ENCODE data around the gene ZNF329. TPM values are rescaled to one million over a fixed set of nuclear protein-coding genes. Genes with fewer than 3 reads are reported as not detected.

ZNF329 gene
- total RNA-seq, 4 donors from 2014 or later = 15.6 to 20.6 (median 17.6) TPM

DNA sequence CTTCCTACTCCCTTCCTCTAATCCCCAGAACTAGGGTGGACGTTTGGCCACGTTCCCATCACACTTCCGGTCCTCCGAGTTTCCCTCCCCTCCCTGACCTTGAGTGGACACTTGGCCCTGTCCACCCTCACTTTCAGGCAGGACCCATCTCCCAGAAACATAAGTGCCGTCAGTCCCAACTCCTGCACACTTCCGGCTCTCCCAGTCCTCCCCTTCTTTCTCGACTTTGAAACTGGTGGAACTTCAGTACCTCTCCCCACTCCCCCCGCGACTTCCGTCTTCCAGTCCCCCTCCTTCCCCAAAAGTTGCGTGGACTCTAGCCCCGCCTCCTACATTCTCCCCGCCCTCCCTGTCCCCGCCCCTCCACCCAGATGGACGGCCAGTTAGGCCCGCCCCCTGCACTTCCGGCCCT lies 32.0 kb upstream of the ZNF329 start:
- 4 to 6% methylated on average over 17 of the region's 17 CpGs for WGBS, 2 donors
- TF ChIP-seq POLR2A (IDR thresholded peaks at IDR 0.05) = no peak
- TF ChIP-seq, protein P1, sequence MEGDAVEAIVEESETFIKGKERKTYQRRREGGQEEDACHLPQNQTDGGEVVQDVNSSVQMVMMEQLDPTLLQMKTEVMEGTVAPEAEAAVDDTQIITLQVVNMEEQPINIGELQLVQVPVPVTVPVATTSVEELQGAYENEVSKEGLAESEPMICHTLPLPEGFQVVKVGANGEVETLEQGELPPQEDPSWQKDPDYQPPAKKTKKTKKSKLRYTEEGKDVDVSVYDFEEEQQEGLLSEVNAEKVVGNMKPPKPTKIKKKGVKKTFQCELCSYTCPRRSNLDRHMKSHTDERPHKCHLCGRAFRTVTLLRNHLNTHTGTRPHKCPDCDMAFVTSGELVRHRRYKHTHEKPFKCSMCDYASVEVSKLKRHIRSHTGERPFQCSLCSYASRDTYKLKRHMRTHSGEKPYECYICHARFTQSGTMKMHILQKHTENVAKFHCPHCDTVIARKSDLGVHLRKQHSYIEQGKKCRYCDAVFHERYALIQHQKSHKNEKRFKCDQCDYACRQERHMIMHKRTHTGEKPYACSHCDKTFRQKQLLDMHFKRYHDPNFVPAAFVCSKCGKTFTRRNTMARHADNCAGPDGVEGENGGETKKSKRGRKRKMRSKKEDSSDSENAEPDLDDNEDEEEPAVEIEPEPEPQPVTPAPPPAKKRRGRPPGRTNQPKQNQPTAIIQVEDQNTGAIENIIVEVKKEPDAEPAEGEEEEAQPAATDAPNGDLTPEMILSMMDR (IDR thresholded peaks at IDR 0.05) = no peak
- no peaks in the 10 kb centered on the region for H3K9me3 ChIP-seq
- H3K4me1 ChIP-seq = peaks cover 0 to 10% of the 10 kb centered on the region in 2 donors
- peak overlapping the region; percentile 98 to 99 (median 99) for H3K27ac ChIP-seq
- no peak for DNase-seq
- no peaks in the 10 kb centered on the region for H3K27me3 ChIP-seq
- intact Hi-C loops (cut with DNase I) = no loop called here
- peak overlapping the region in 2 of 3 donors; percentile 15 to 83 for H3K4me3 ChIP-seq (replicated peaks in 1 of 3)
- peaks cover 24 to 30% of the 10 kb centered on the region in 2 donors for H3K36me3 ChIP-seq

DNA sequence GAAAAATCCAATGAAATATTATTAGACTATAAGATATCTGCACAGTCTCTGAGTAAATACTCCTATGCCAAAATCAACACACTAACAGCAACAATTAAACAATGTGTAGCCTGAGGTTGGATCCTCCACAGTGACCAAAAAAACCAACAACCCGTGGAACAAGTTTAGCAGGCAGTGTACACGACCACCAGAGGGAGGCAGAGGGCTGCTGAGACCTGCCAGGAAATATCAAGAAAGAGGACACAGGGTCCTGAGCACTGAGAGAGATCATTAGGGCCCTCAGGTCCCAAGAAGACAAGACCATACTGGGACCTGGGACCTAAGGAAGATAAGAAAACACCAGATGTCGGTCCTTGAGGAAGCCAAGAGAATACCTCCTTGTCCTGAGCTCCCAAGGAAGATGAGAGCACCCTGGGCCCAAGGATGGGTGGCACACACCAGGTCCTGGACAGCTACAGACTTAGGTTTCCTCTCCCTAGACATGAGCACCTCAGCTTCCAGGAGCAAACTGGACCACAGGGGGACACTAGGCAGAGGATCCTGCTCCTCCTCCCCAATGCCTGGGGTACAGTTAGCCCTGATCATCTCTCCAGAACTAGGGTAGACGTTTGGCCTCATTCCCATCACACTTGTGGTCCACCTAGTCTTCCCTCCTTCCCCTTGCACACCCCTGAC lies 31.4 kb upstream of the ZNF329 start:
- TF ChIP-seq, protein P1 (IDR thresholded peaks at IDR 0.05) = peak in 5 of 6 experiments; percentile 17 to 37 (median 31)
- no peak for TF ChIP-seq POLR2A (IDR thresholded peaks at IDR 0.05)
- Histone ChIP-seq H3K9me3 (no peaks in the 10 kb centered on the region), H3K27ac (peak overlapping the region; percentile 98 to 99 (median 99)), H3K4me1 (peaks cover 0 to 10% of the 10 kb centered on the region in 2 donors), H3K4me3 (replicated peaks in 1 of 3) (peak overlapping the region in 2 of 3 donors; percentile 15 to 83), H3K36me3 (peaks cover 18 to 24% of the 10 kb centered on the region in 2 donors), H3K27me3 (no peaks in the 10 kb centered on the region)
- peak; percentile 49 to 57 for DNase-seq
- 26 to 30% methylated on average over 4 of the region's 4 CpGs for WGBS, 2 donors
- intact Hi-C loops (cut with DNase I) = no loop called here

- intact Hi-C loops (cut with DNase I) = no loop called here
- WGBS, 2 donors = 45 to 59% methylated on average over 1 of the region's 1 CpG
- no peak for DNase-seq
- TF ChIP-seq, protein P1 (IDR thresholded peaks at IDR 0.05) = no peak
- TF ChIP-seq POLR2A (IDR thresholded peaks at IDR 0.05) = no peak
- H3K27ac ChIP-seq = no peak overlapping the region
- H3K27me3 ChIP-seq = no peaks in the 10 kb centered on the region
- no peaks in the 10 kb centered on the region for H3K4me1 ChIP-seq
- no peak overlapping the region for H3K4me3 ChIP-seq (replicated peaks in 1 of 3)
- no peaks in the 10 kb centered on the region for H3K36me3 ChIP-seq
- H3K9me3 ChIP-seq = no peaks in the 10 kb centered on the region
Measured at GRCh38 chr19:58170860-58171259, 20.3 kb upstream of the ZNF329 start.

- TF ChIP-seq, protein P1 (IDR thresholded peaks at IDR 0.05) = no peak
- TF ChIP-seq POLR2A (IDR thresholded peaks at IDR 0.05) = no peak
- Histone ChIP-seq H3K27ac (no peak overlapping the region), H3K36me3 (no peaks in the 10 kb centered on the region), H3K4me1 (no peaks in the 10 kb centered on the region), H3K9me3 (no peaks in the 10 kb centered on the region), H3K27me3 (no peaks in the 10 kb centered on the region), H3K4me3 (replicated peaks in 1 of 3) (no peak overlapping the region)
- DNase-seq = no peak
- intact Hi-C loops (cut with DNase I) = no loop called here
- 59 to 65% methylated on average over 4 of the region's 4 CpGs for WGBS, 2 donors
Measured at GRCh38 chr19:58166708-58167280, 16.2 kb upstream of the ZNF329 start.

GRCh38 chr19:58166268-58166667 lies 15.7 kb upstream of the ZNF329 start:
- TF ChIP-seq, protein P1 (IDR thresholded peaks at IDR 0.05) = no peak
- TF ChIP-seq POLR2A (IDR thresholded peaks at IDR 0.05) = no peak
- Histone ChIP-seq H3K9me3 (no peaks in the 10 kb centered on the region), H3K27me3 (no peaks in the 10 kb centered on the region), H3K36me3 (no peaks in the 10 kb centered on the region), H3K4me3 (replicated peaks in 1 of 3) (no peak overlapping the region), H3K27ac (no peak overlapping the region), H3K4me1 (no peaks in the 10 kb centered on the region)
- DNase-seq = no peak
- 83 to 92% methylated on average over 1 of the region's 1 CpG for WGBS, 2 donors
- intact Hi-C loops (cut with DNase I) = no loop called here

All from thyroid gland (tissue), 4 donors.